22Rv1 (cell line): Measurements from ENCODE around the gene ASF1B.

Experiments used
- H3K27ac ChIP-seq: fragments of 450-650 bp; 2 replicates; pipeline ENCODE4 v1.5.1; 2017
- ZFX ChIP-seq: fragments of 450-650 bp; IDR thresholded peaks from 2 replicates; pipeline ENCODE4 v1.6.1; 2017; ENCODE audit warnings: antibody characterized with exemption, borderline replicate concordance

The ASF1B gene

GRCh38 chr19:14070268-14071050 is 65.9 kb downstream of the ASF1B start:
- H3K27ac ChIP-seq: no peak overlapping the region
- no peak for TF ChIP-seq ZFX
